SK-N-SH (cell line): ENCODE results near the gene FANCM. TPM values are rescaled to one million over a fixed set of nuclear protein-coding genes. Genes with fewer than 3 reads are reported as not detected.
A peak's percentile ranks its signal among the peaks of the same experiment; 100 is the strongest.

ENCODE experiments used
- CTCF ChIA-PET: fragments of 300-600, 350-600 bp; formaldehyde crosslinking; extraction: SDS; loops from one replicate; lab custom pipeline; 2021; lab: Yijun Ruan, JAX
- POLR2A ChIA-PET: fragments of 350-600 bp; sonication (Branson Sonifier 250); formaldehyde crosslinking; extraction: SDS; loops from one replicate; lab custom pipeline; 2020; ENCODE audit warnings: antibody characterized with exemption, inconsistent platforms; lab: Yijun Ruan, JAX
- DNase-seq: peaks from one replicate; pipeline ENCODE4 v3.0.0; 2012
- H2AFZ ChIP-seq: fragments of 200-600 bp; sonication (generic); 2 replicates; pipeline ENCODE4 v1.8.1; 2016; ENCODE audit warnings: antibody characterized with exemption, mild to moderate bottlenecking, low read depth
- H3F3A ChIP-seq: fragments of 200-600 bp; sonication (generic); replicated peaks from 2 replicates; pipeline ENCODE3; 2016; ENCODE audit warnings: antibody characterized with exemption, mild to moderate bottlenecking; ENCODE audit not compliant: insufficient read depth
- H3K27ac ChIP-seq, 2 experiments: fragments of 200-500 bp in 1 of 2; fragments of 200-600 bp in 1 of 2; sonication (Bioruptor generic) in 1 of 2; sonication (generic), shearing (Covaris generic) in 1 of 2; 2 replicates each; pipeline versions ENCODE4 v1.5.1 to v1.6.1; 2014 to 2016; ENCODE audit warnings: low read depth in 2 of 2, inconsistent platforms in 1 of 2, low read length in 1 of 2, mild to moderate bottlenecking in 1 of 2, mixed read lengths in 1 of 2
- H3K27me3 ChIP-seq: fragments of 200-600 bp; sonication (generic), shearing (Covaris generic); 2 replicates; pipeline ENCODE4 v1.6.1; 2016; ENCODE audit warnings: mixed run types; ENCODE audit not compliant: insufficient read depth
- H3K36me3 ChIP-seq, 2 experiments: fragments of 200-500 bp in 1 of 2; fragments of 200-600 bp in 1 of 2; sonication (Bioruptor generic) in 1 of 2; sonication (generic) in 1 of 2; replicated peaks in 1 of 2; 2 replicates each; pipeline versions ENCODE3 to v1.5.1; 2014 to 2016; ENCODE audit warnings: low read length in 1 of 2, mild to moderate bottlenecking in 1 of 2; ENCODE audit not compliant: insufficient read depth in 2 of 2, control insufficient read depth in 1 of 2
- H3K4me1 ChIP-seq, 2 experiments: fragments of 200-500 bp in 1 of 2; fragments of 200-600 bp in 1 of 2; sonication (Bioruptor generic) in 1 of 2; sonication (generic), shearing (Covaris generic) in 1 of 2; 2 replicates each; pipeline versions ENCODE4 v1.5.1 to v1.6.1; 2014 to 2016; ENCODE audit warnings: low read depth in 1 of 2, low read length in 1 of 2, mixed run types in 1 of 2; ENCODE audit not compliant: insufficient read depth in 2 of 2, control insufficient read depth in 1 of 2
- H3K4me2 ChIP-seq: fragments of 200-600 bp; sonication (generic), shearing (Covaris generic); 2 replicates; pipeline ENCODE4 v1.6.1; 2017; ENCODE audit warnings: mixed run types
- H3K4me3 ChIP-seq, 2 experiments: fragments of 200-500 bp in 1 of 2; fragments of 200-600 bp in 1 of 2; sonication (Bioruptor generic) in 1 of 2; sonication (generic), shearing (Covaris generic) in 1 of 2; 2 replicates each; pipeline versions ENCODE4 v1.5.1 to v1.8.1; 2014 to 2016; ENCODE audit warnings: low read depth in 2 of 2, inconsistent platforms in 1 of 2, low read length in 1 of 2, mild to moderate bottlenecking in 1 of 2, mixed read lengths in 1 of 2, moderate library complexity in 1 of 2
- H3K79me2 ChIP-seq: fragments of 200-600 bp; sonication (generic); 2 replicates; pipeline ENCODE4 v1.8.1; 2017; ENCODE audit warnings: mild to moderate bottlenecking; ENCODE audit not compliant: insufficient read depth
- H3K9ac ChIP-seq: fragments of 200-600 bp; sonication (generic); 2 replicates; pipeline ENCODE4 v1.6.1; 2017; ENCODE audit warnings: mixed run types
- H3K9me2 ChIP-seq: fragments of 200-600 bp; sonication (generic); 2 replicates; pipeline ENCODE4 v1.6.1; 2017; ENCODE audit warnings: mixed run types
- H3K9me3 ChIP-seq: fragments of 200-600 bp; sonication (generic); 2 replicates; pipeline ENCODE4 v1.6.1; 2017; ENCODE audit warnings: mixed run types, mild to moderate bottlenecking, moderate library complexity
- H4K20me1 ChIP-seq: fragments of 200-600 bp; sonication (generic); 2 replicates; pipeline ENCODE4 v1.6.1; 2017; ENCODE audit warnings: mild to moderate bottlenecking, mixed run types; ENCODE audit not compliant: insufficient read depth
- CTCF ChIP-seq: fragments of 200-600 bp; sonication (generic); IDR thresholded peaks from 2 replicates; pipeline ENCODE4 v1.6.1; 2017; ENCODE audit warnings: antibody characterized with exemption, mild to moderate bottlenecking, moderate library complexity
- EP300 ChIP-seq, 2 experiments: IDR thresholded peaks; 2 replicates each; pipeline versions ENCODE4 v1.4.0 to v1.6.1; 2012; ENCODE audit warnings: borderline replicate concordance in 1 of 2, low read depth in 1 of 2, low read length in 1 of 2
- FOSL2 ChIP-seq: IDR thresholded peaks from 2 replicates; pipeline ENCODE4 v1.4.0; 2012; ENCODE audit warnings: low read depth, mild to moderate bottlenecking, moderate library complexity, borderline replicate concordance
- FOXM1 ChIP-seq: IDR thresholded peaks from 2 replicates; pipeline ENCODE4 v1.4.0; 2012; ENCODE audit warnings: low read depth, mild to moderate bottlenecking
- GABPA ChIP-seq: IDR thresholded peaks from 2 replicates; pipeline ENCODE4 v1.4.0; 2012; ENCODE audit warnings: low read depth, mild to moderate bottlenecking
- GATA2 ChIP-seq: sonication (generic); formaldehyde crosslinking; IDR thresholded peaks from 2 replicates; pipeline ENCODE4 v1.5.0; 2020; ENCODE audit warnings: mild to moderate bottlenecking, missing genetic modification reagents
- MAX ChIP-seq: IDR thresholded peaks from 2 replicates; pipeline ENCODE4 v1.4.0; 2012; ENCODE audit warnings: low read depth
- MEF2A ChIP-seq: IDR thresholded peaks from 2 replicates; pipeline ENCODE4 v1.4.0; 2012; ENCODE audit warnings: low read depth, borderline replicate concordance
- MXI1 ChIP-seq: IDR thresholded peaks from 2 replicates; pipeline ENCODE4 v1.6.1; 2012; ENCODE audit warnings: mild to moderate bottlenecking, low read depth, low read length, improper control_type of control experiment
- NFIC ChIP-seq: IDR thresholded peaks from 2 replicates; pipeline ENCODE4 v1.4.0; 2012; ENCODE audit warnings: borderline replicate concordance
- NRF1 ChIP-seq: IDR thresholded peaks from 2 replicates; pipeline ENCODE4 v1.6.1; 2012; ENCODE audit warnings: low read depth, mild to moderate bottlenecking, low read length
- POLR2AphosphoS5 ChIP-seq: IDR thresholded peaks from 2 replicates; pipeline ENCODE4 v1.6.1; 2012; ENCODE audit warnings: low read depth, low read length
- RAD21 ChIP-seq: IDR thresholded peaks from 2 replicates; pipeline ENCODE4 v1.6.1; 2012; ENCODE audit warnings: mild to moderate bottlenecking, low read length
- RFX5 ChIP-seq: IDR thresholded peaks from 2 replicates; pipeline ENCODE4 v1.6.1; 2012; ENCODE audit warnings: mild to moderate bottlenecking, improper control_type of control experiment, low read length
- SIN3A ChIP-seq: IDR thresholded peaks from 2 replicates; pipeline ENCODE4 v1.6.1; 2012; ENCODE audit warnings: low read depth, mild to moderate bottlenecking, low read length, moderate library complexity, borderline replicate concordance
- TAF1 ChIP-seq: IDR thresholded peaks from 2 replicates; pipeline ENCODE4 v1.6.1; 2012; ENCODE audit warnings: low read depth, mild to moderate bottlenecking, low read length, moderate library complexity, borderline replicate concordance
- USF2 ChIP-seq: fragments of 150-350 bp; IDR thresholded peaks from 2 replicates; pipeline ENCODE4 v1.6.1; 2017; ENCODE audit warnings: antibody characterized with exemption, low read length, low read depth, borderline replicate concordance
- YY1 ChIP-seq: IDR thresholded peaks from 2 replicates; pipeline ENCODE4 v1.4.0; 2012; ENCODE audit warnings: low read depth, mild to moderate bottlenecking
- WGBS: methylation state at CpG from one replicate; pipeline ENCODE4 v1.1.6; 2017; ENCODE audit warnings: low lambda C conversion rate; 5-methylcytosine and 5-hydroxymethylcytosine counted together
- polyA plus RNA-seq, 3 experiments: library from polyadenylated mRNA; depleted of rRNA; stranded (reverse); fragments of >200 nt; gene quantifications; 2 replicates each; pipeline ENCODE4 v1.2.3, GENCODE V29; 2012
- TF ChIP-seq, protein P1 (sequence below): IDR thresholded peaks from 2 replicates; pipeline ENCODE4 v1.4.0; 2012; ENCODE audit warnings: low read depth, borderline replicate concordance
- TF ChIP-seq, protein P2 (sequence below): IDR thresholded peaks from 2 replicates; pipeline ENCODE4; 2012

Gene FANCM
- polyA plus RNA-seq, 1 of the 3 experiments (the other 2 are of a cell fraction): 0.67 TPM

- TF ChIP-seq CTCF (no peak), NFIC (no peak)
Measured at GRCh38 chr14:45133683-45134050, 2.1 kb upstream of the FANCM start (continued).

DNA sequence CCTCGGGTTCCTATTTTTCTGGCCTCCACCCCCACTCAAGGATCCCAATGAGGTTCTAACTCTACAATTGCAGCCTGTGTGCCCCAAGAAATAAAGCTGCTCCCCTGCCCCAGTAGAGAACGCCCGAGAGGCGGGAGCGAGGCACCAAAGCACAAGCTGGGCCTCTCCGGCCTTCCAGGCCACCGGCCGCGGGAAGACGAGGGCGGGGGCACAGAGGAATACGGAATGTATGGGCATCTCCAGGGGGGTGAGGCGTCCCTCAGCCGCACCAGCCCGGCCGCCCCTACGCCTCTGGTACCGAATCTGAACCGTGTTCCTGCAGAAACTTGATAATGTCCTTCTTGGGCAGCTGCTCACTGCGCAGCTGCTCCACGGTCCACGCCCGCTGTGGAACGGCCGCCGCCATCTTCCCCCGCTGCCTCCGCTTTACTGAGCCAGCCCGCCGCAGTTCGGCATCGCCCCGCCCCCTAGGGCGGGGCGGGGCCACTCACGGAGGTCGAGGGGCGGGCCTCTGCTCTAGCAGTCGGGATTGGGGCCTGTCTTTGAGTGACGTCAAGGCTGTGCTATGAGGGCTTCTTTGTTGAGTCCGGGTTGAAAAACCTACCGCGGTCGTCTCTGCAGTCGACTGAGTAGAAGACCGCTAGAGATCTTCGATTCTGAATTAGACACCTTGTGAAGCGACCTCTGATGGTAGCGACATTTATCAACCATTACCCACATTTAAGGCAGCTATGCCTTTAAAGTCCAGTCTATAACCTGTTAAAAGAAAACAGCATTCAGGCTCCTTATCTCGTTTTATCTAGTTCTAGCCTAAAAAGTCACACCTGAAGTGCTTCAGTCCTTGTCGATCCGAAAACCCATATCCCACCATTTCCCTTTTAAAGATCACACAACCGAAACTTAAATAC is 1.4 kb upstream of the FANCM start, which contains the start of gene FKBP3:
Gene FKBP3 (minus strand): TSS at position 431 of the 908 bp plus-strand sequence. CDS start 25 bp downstream, at position 406.
- H3K27ac ChIP-seq: peak within 1 kb of the TSS; percentile 72 to 82
- peaks cover 64% of the 10 kb centered on the region for H3K79me2 ChIP-seq
- no peaks in the 10 kb centered on the region for H4K20me1 ChIP-seq
- ChIA-PET CTCF (interaction anchor here (0.5 to 1.1 kb wide), 4 partner anchors 40 to 222 kb away, joined by 3 read pairs; no protein-coding TSS in a partner anchor), POLR2A (no interaction called here)
- no peaks in the 10 kb centered on the region for H3K9me3 ChIP-seq
- WGBS: 0% methylated on average over 13 of the region's 53 CpGs
- peak within 1 kb of the TSS; percentile 89 for H3K9ac ChIP-seq
- peak within 1 kb of the TSS; percentile 74 for H3K4me2 ChIP-seq
- no peaks in the 10 kb centered on the region for H3K9me2 ChIP-seq
- H2AFZ ChIP-seq: peak within 1 kb of the TSS; percentile 86
- peak; percentile 86 for DNase-seq
- no peaks in the 10 kb centered on the region; a peak in 3 of 4 replicates for H3K4me1 ChIP-seq
- H3F3A ChIP-seq: peaks cover 5% of the 10 kb centered on the region
- H3K27me3 ChIP-seq: no peaks in the 10 kb centered on the region
- H3K4me3 ChIP-seq: peak within 1 kb of the TSS; percentile 68 to 77
- peaks cover 0 to 2% of the 10 kb centered on the region in 2 experiments for H3K36me3 ChIP-seq
- peak; percentile 82 for TF ChIP-seq YY1
- TF ChIP-seq RAD21: peak; percentile 15; the same call in 1 of the 2 replicates
- TF ChIP-seq USF2: no peak
- TF ChIP-seq FOSL2: no peak
- 0 out of 2 replicates have a peak, but pooled peaks have one; percentile 28 for TF ChIP-seq GABPA
- TF ChIP-seq MEF2A: no peak
- TF ChIP-seq, protein P1, sequence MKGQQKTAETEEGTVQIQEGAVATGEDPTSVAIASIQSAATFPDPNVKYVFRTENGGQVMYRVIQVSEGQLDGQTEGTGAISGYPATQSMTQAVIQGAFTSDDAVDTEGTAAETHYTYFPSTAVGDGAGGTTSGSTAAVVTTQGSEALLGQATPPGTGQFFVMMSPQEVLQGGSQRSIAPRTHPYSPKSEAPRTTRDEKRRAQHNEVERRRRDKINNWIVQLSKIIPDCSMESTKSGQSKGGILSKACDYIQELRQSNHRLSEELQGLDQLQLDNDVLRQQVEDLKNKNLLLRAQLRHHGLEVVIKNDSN: no peak
- 0 out of 4 replicates have a peak, but pooled peaks of 1 of the 2 experiments have one; percentile 6 for TF ChIP-seq EP300 (IDR thresholded peaks at IDR 0.05; ENCODE audit: borderline replicate concordance in 1 of 2, low read depth in 1 of 2, low read length in 1 of 2)
- TF ChIP-seq, protein P2, sequence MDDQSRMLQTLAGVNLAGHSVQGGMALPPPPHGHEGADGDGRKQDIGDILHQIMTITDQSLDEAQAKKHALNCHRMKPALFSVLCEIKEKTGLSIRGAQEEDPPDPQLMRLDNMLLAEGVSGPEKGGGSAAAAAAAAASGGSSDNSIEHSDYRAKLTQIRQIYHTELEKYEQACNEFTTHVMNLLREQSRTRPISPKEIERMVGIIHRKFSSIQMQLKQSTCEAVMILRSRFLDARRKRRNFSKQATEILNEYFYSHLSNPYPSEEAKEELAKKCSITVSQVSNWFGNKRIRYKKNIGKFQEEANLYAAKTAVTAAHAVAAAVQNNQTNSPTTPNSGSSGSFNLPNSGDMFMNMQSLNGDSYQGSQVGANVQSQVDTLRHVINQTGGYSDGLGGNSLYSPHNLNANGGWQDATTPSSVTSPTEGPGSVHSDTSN: peak; percentile 94
- no peak for TF ChIP-seq FOXM1
- peak; percentile 15; the same call in 1 of the 2 replicates for TF ChIP-seq MXI1
- TF ChIP-seq GATA2 (CRISPR knock-in tag): no peak
- TF ChIP-seq TAF1: peak; percentile 70; the same call in 1 of the 2 replicates
- peak; percentile 75; the same call in 1 of the 2 replicates for TF ChIP-seq POLR2AphosphoS5
- no peak for TF ChIP-seq MAX
- TF ChIP-seq CTCF: peak; percentile 31
- 0 out of 2 replicates have a peak, but pooled peaks have one; percentile 42 for TF ChIP-seq SIN3A
- no peak for TF ChIP-seq RFX5
- TF ChIP-seq NRF1: no peak
